Aorta (tissue), 5 donors: ENCODE results near the gene PRRX2. TPM values are rescaled to one million over a fixed set of nuclear protein-coding genes. Genes with fewer than 3 reads are reported as not detected.

ENCODE experiments used
- ATAC-seq: fragments of 200-7000 bp; cut with Tn5 transposase; one replicate; pipeline ENCODE4 v1.9.1; 2022; ENCODE audit warnings: moderate library complexity; ENCODE audit not compliant: low FRiP score
- DNase-seq, 2 donors: peaks; one replicate each; pipeline ENCODE4 v3.0.0-alpha.2; 2020
- H3K27ac ChIP-seq, 2 donors: one replicate each; pipeline ENCODE4 v1.5.1; 2013; ENCODE audit warnings: low read length in 2 of 2, mild to moderate bottlenecking in 2 of 2, moderate library complexity in 2 of 2, control low read depth in 1 of 2, inconsistent platforms in 1 of 2, low read depth in 1 of 2
- H3K27me3 ChIP-seq, 2 donors: one replicate each; pipeline ENCODE4 v1.6.1; 2013; ENCODE audit warnings: control low read depth in 1 of 2, low read length in 1 of 2, mild to moderate bottlenecking in 1 of 2, moderate library complexity in 1 of 2; ENCODE audit not compliant: insufficient read depth in 2 of 2, control insufficient read depth in 1 of 2
- H3K36me3 ChIP-seq, 2 donors: one replicate each; pipeline ENCODE4 v1.6.1; 2013; ENCODE audit warnings: control low read depth in 1 of 2, low read length in 1 of 2, mild to moderate bottlenecking in 1 of 2; ENCODE audit not compliant: insufficient read depth in 2 of 2, control insufficient read depth in 1 of 2
- H3K4me1 ChIP-seq, 2 donors: one replicate each; pipeline ENCODE4 v1.6.1; 2013; ENCODE audit warnings: low read length in 2 of 2, control low read depth in 1 of 2, mild to moderate bottlenecking in 1 of 2, moderate library complexity in 1 of 2; ENCODE audit not compliant: insufficient read depth in 2 of 2, control insufficient read depth in 1 of 2
- H3K4me3 ChIP-seq, 2 donors: one replicate each; pipeline ENCODE4 v1.5.1; 2013; ENCODE audit warnings: low read length in 2 of 2, control low read depth in 1 of 2, mild to moderate bottlenecking in 1 of 2
- H3K9me3 ChIP-seq: one replicate; pipeline ENCODE4 v1.6.1; 2013; ENCODE audit warnings: mild to moderate bottlenecking, low read length; ENCODE audit not compliant: control insufficient read depth
- WGBS, 2 donors: extraction: QIAGEN DNeasy Blood & Tissue Kit; methylation state at CpG; one replicate each; pipeline ENCODE4 v1.1.7; 2013; 5-methylcytosine and 5-hydroxymethylcytosine counted together
- intact Hi-C, 2 donors: fragments of 100-400 bp; cut with DNase I; formaldehyde crosslinking; loops; one replicate each; pipeline versions ENCODE4 v1.14.2 to v1.15.0; 2022
- polyA plus RNA-seq, 2 donors: library from polyadenylated mRNA; stranded (reverse); fragments of 200-250 nt; gene quantifications; one replicate each; pipeline ENCODE4 v1.2.3, GENCODE V29; 2013
- total RNA-seq, 2 donors: library from RNA; stranded (reverse); fragmentation: NEBNext Ultra II Directional; extraction: Animal tissue kit (Norgen Biotek cat#: 25700); gene quantifications; one replicate each; pipeline ENCODE4 v1.2.1, GENCODE V29; 2021
- donor health status: healthy with polysubstance abuse.
- donor health status: Bipolar disorder and iron deficiency.
- donor health status: DM: no; HTN: no; CAD: no.
- donor health status: DM: no; HTN: no; CAD: no.
- donor health status: DM: yes; HTN: yes; CAD: no.

Gene PRRX2
- total and polyA plus RNA-seq, 4 donors = 27.7 to 68.8 (median 52.2) TPM

DNA sequence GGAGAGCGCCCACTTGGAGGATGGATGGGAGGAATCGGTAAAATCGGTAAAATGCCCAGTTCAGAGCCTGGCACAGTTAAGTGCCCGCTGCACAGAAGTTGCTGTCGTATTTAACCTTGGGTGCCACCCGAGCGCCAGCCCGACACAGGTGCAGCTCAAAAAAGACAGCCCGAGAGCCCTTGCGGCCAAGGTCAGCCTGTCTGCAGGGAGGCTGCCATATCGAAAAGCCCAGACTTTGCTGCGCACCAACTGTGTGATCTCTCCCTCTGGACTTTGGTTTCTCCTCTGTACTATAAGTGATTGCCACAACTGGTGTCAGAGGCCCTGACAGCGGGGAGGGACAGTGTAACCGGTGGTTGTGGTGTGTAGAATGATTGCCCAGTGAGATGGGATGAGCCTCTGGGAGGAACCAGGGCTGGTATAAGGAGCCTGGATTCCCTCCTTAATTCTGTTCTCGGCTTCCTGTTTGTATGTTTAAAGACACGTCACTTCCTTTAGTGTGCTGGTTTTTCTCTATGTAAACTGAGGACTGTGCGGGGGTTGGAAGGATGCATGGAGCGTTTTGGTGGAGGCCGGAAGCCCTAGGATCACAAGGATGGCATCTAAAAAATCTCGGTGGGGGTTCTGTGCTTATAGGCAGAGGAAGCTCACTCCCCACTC lies 38.7 kb upstream of the PRRX2 start:
- Histone ChIP-seq H3K9me3 (no peaks in the 10 kb centered on the region), H3K27me3 (no peaks in the 10 kb centered on the region), H3K27ac (peak overlapping the region in 1 of 2 donors; percentile 88), H3K4me3 (peak overlapping the region; percentile 53 to 64), H3K4me1 (no peaks in the 10 kb centered on the region), H3K36me3 (no peaks in the 10 kb centered on the region)
- DNase-seq = no peak
- WGBS, 2 donors = 1% methylated on average over 20 of the region's 20 CpGs
- intact Hi-C loops = no loop called here
- no peak for ATAC-seq

DNA sequence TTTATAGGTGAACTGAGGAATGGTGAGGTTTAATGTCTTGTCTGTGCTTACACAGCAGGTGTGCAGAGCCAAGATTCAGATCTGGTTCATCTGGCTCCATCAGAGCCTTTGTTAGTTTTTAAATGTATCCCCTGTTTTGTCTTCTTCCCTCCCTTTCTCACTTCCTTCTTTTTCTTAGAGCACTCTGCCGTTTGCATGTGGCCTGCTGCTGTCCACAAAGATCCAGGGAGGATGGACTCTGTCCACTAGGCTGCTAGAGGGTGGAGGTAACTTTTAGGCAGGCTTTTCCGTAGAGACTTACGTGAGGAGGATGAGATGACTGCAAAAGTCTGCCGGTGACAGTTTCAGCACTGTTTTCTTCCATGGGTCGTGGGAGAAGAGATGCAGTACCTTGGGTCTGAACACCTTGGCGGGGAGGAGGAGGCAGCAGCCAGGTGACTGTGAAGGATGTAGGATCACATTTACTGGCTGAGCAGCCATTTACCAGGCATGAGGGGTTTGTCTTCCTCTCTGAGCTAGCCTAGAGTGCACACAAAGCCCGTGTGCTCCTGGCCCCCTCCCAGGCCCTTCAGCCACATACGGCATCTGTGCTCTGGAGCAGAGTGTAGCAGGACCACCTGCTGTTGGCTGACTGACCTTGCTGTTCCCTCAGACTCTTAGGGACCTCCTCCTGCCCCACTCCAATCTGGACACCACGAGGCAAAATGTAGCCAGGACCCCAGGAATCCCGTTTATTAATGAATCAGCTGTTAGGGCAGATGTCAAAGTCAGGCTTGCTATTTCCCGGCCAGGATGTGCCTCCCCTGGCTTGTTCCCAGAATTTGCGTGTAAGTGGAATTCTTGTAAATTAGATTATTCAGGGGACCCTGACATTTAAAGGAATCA lies 37.6 kb upstream of the PRRX2 start:
- whole genome bisulfite sequencing, 2 donors = 42 to 45% methylated on average over 12 of the region's 12 CpGs
- Histone ChIP-seq H3K4me1 (no peaks in the 10 kb centered on the region), H3K9me3 (no peaks in the 10 kb centered on the region), H3K4me3 (no peak overlapping the region), H3K27ac (no peak overlapping the region), H3K36me3 (no peaks in the 10 kb centered on the region), H3K27me3 (no peaks in the 10 kb centered on the region)
- DNase-seq = no peak
- intact Hi-C loops = no loop called here
- ATAC-seq = no peak

DNA sequence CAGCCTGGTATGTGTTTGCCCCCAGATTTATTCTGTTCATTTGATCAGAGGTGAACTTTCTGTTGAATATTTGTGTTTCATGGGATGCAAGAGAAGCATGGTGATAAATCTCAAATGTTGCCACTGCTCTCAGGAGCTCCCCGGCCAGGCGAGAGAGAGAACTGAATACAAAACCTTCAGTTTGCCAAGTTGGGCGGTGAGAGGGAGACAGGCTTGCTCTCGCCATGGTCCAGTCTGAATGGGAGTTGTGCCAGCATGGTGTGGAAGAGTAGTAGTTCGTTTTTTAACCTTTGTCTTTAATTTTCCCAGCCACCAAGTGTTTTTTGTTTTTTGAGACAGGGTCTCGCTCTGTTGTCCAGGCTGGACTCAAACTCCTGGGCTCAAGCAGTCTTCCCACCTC lies 36.7 kb upstream of the PRRX2 start:
- ATAC-seq (no peak), DNase-seq (no peak)
- peaks cover 0 to 1% of the 10 kb centered on the region in 2 donors for H3K36me3 ChIP-seq
- H3K27ac ChIP-seq = no peak overlapping the region
- H3K9me3 ChIP-seq = no peaks in the 10 kb centered on the region
- H3K4me1 ChIP-seq = no peaks in the 10 kb centered on the region
- H3K27me3 ChIP-seq = no peaks in the 10 kb centered on the region
- intact Hi-C loops = no loop called here
- 59 to 62% methylated on average over 6 of the region's 6 CpGs for WGBS, 2 donors
- no peak overlapping the region for H3K4me3 ChIP-seq

DNA sequence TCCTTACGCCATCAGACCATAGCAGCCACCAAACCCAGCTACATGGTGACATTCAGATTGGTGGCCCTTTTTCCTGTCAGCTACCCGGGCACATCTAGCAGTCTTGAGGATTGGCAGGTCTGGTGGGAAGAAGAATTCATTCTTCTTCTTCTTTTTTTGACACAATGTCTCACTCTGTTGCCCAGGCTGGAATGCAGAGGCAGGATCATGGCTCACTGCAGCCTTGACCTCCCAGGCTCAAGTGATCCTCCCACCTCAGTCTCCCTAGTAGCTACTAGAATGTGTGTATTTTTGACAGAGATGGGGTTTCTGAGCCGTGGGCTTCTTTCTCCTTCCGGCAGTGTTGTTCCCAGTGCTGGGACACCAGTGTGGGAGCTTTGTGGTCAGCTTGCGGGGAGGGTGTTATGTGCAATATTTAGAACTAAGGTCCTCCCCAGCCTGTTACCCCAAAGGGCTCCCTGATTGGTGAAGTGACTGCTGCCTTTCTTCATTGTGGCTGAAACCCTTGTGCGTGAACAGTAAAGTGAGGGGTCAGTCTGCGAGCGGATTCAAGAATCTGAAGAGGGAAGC lies 36.1 kb upstream of the PRRX2 start:
- peaks cover 0 to 4% of the 10 kb centered on the region in 2 donors for H3K36me3 ChIP-seq
- intact Hi-C loops = no loop called here
- WGBS, 2 donors = 83 to 84% methylated on average over 8 of the region's 8 CpGs

DNA sequence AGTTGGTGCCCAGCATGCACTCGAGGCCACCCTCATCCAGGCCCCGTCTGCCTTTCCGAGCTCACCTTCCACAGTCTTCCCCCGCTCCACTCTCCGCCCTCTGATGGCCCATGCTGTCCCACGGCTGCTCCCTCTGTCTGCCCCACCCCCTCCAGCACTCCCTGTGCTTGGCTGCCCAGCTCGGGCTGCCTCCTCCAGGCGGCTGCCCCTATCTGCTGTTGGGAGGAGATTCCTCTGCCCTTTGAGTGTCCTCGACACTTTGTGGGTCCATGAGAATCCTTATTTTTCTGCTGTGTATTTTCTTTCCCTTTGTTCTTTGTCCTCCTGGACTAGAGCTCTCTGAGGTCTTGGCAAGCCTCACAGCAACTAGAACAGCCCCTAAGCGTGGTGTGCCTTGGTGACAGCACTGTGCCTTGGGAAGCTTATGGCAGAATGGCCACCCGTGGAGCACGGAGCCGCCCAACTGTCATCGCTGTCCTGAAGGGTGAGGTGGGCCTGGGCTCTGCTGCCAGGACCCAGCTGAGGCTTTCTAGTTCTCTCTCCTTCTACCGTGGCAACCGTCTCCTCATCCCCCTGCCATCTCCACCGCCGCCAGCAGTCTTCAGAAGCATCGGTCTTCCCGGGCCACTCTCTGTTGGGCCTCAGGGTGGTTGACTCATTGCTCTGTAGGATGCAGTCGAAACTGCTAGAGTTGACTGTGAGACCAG lies 34.3 kb upstream of the PRRX2 start:
- no peaks in the 10 kb centered on the region for H3K4me1 ChIP-seq
- ATAC-seq = no peak
- 63 to 64% methylated on average over 21 of the region's 21 CpGs for WGBS, 2 donors
- peaks cover 0 to 11% of the 10 kb centered on the region in 2 donors for H3K36me3 ChIP-seq
- no peaks in the 10 kb centered on the region for H3K27me3 ChIP-seq
- no peak overlapping the region for H3K27ac ChIP-seq
- no peaks in the 10 kb centered on the region for H3K9me3 ChIP-seq
- intact Hi-C loops = no loop called here
- DNase-seq = no peak
- H3K4me3 ChIP-seq = no peak overlapping the region

More for the DNA sequence above, 36.1 kb upstream of the PRRX2 start:
- no peak overlapping the region for H3K4me3 ChIP-seq
- H3K9me3 ChIP-seq = no peaks in the 10 kb centered on the region
- H3K4me1 ChIP-seq = no peaks in the 10 kb centered on the region
- H3K27me3 ChIP-seq = no peaks in the 10 kb centered on the region
- ATAC-seq (no peak), DNase-seq (no peak)
- no peak overlapping the region for H3K27ac ChIP-seq

DNA sequence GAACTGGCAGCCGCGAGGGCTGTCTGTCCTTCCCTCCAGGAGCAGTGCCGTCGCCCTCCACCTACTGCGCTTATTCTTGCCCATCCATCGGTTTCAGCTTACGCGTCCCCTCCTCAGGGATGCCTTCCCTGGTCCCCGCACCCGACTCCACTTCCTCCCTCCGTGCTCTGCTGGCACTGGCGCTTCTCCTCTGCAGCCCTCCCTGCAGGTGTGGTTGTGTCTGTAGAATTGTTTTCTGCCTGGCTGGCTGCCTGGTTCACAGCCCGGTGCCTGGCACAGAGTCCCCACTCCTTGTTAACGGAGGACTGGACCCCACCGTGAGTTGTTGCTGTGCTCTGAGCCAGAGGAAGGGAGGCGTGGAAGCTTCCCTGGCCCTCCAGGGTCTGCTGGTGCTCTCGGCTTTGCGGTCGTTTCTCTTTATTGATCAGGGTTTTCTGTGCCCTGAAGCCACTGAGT lies 33.7 kb upstream of the PRRX2 start:
- intact Hi-C loops = no loop called here
- no peak overlapping the region for H3K27ac ChIP-seq
- 68 to 71% methylated on average over 19 of the region's 19 CpGs for WGBS, 2 donors
- DNase-seq (no peak), ATAC-seq (no peak)
- no peaks in the 10 kb centered on the region for H3K4me1 ChIP-seq
- H3K27me3 ChIP-seq = no peaks in the 10 kb centered on the region
- H3K36me3 ChIP-seq = peaks cover 0 to 11% of the 10 kb centered on the region in 2 donors
- no peak overlapping the region for H3K4me3 ChIP-seq
- H3K9me3 ChIP-seq = no peaks in the 10 kb centered on the region

DNA sequence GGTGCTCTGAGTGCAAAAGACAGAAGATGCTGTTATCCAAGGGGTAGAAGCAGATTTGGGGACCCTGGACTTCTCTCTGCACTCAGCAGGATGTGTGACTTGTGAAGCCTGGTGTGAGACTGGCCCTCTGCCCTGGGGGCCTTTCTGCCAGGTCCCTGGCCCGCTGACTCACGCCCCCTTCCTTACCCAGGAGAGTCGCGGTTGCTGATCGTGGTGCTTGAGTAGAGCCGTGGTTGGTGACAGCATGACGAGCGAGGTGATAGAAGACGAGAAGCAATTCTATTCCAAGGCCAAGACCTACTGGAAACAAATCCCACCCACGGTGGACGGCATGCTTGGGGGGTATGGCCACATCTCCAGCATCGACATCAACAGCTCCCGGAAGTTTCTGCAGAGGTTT lies 33.0 kb upstream of the PRRX2 start:
- peaks cover 0 to 11% of the 10 kb centered on the region in 2 donors for H3K36me3 ChIP-seq
- intact Hi-C loops = no loop called here
- H3K27ac ChIP-seq = no peak overlapping the region
- H3K4me3 ChIP-seq = no peak overlapping the region
- no peaks in the 10 kb centered on the region for H3K4me1 ChIP-seq
- ATAC-seq (no peak), DNase-seq (no peak)
- 40 to 41% methylated on average over 13 of the region's 13 CpGs for WGBS, 2 donors
- no peaks in the 10 kb centered on the region for H3K9me3 ChIP-seq
- no peaks in the 10 kb centered on the region for H3K27me3 ChIP-seq

DNA sequence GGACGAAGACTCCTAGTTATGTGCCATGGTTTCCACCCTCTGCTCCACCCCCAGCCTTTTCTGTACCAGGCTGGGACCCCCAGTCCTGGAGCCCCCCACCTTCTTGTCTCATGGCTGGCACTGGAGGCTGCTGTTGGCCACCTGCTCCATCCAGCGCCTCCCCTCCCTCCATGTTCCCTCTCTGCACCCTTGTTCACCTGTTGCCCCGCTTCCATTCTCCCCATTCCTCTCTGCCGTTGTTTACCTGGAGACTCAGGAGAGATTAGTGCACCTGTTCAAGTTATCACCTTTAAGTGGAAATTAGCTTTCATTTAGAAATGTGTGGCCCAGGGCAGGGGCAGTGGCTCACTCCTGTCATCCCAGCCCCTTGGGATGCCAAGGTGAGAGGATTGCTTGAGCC lies 32.2 kb upstream of the PRRX2 start:
- ATAC-seq = no peak
- DNase-seq = no peak
- Histone ChIP-seq H3K27me3 (no peaks in the 10 kb centered on the region), H3K36me3 (peaks cover 0 to 17% of the 10 kb centered on the region in 2 donors), H3K9me3 (no peaks in the 10 kb centered on the region), H3K27ac (no peak overlapping the region), H3K4me1 (no peaks in the 10 kb centered on the region), H3K4me3 (no peak overlapping the region)
- intact Hi-C loops = no loop called here
- WGBS, 2 donors = 89 to 93% methylated on average over 4 of the region's 4 CpGs
